ENCODE data around the gene RGL1. TPM values are rescaled to one million over a fixed set of nuclear protein-coding genes. Genes with fewer than 3 reads are reported as not detected.

The RGL1 gene
- total RNA-seq, 1 experiment from 2014 or later: 34.5 TPM

GRCh38 chr1:183925947-183926346 is 121.0 kb downstream of the RGL1 start:
- no peaks in the 10 kb centered on the region for H3K9me3 Mint-ChIP-seq (ENCODE audit: unreplicated experiment)
- no peak for TF ChIP-seq CTCF (IDR thresholded peaks at IDR 0.05; ENCODE audit: insufficient read depth in 1 of 2, low read depth in 1 of 2, low read length in 1 of 2, severe bottlenecking in 1 of 2, unreplicated experiment in 1 of 2)
- H3K36me3 Mint-ChIP-seq (ENCODE audit: insufficient read depth, unreplicated experiment): peaks cover 61% of the 10 kb centered on the region
- peaks cover 18% of the 10 kb centered on the region for H3K4me1 Mint-ChIP-seq (ENCODE audit: low read depth, unreplicated experiment)
- Histone ChIP-seq H3K4me3 (ENCODE audit: low read depth, low read length) (no peak overlapping the region), H3K27me3 (replicated peaks; ENCODE audit: control insufficient read depth, insufficient read depth, low read length) (no peaks in the 10 kb centered on the region), H3K4me1 (peaks cover 27% of the 10 kb centered on the region), H3K9me3 (no peaks in the 10 kb centered on the region), H3K36me3 (ENCODE audit: control insufficient read depth, insufficient read depth, low read length) (peaks cover 1% of the 10 kb centered on the region; the same call in 1 of the 2 replicates)
- no TSS peak for BruUV-seq (replicated peaks)
- POLR2A ChIA-PET: interaction anchor here (0.7 to 1.1 kb wide), 2 partner anchors 44 to 125 kb away, joined by 3 to 7 read pairs; partner anchors contain the start of gene TSEN15
- H3K27ac Mint-ChIP-seq (ENCODE audit: unreplicated experiment): peak overlapping the region; percentile 86
- intact Hi-C loops (cut with micrococcal nuclease; ENCODE audit: unreplicated experiment): loop anchor here (1.0 to 5.0 kb wide), 5 partner anchors 33 to 296 kb away; partner anchors contain the start of gene COLGALT2
- CTCF ChIA-PET: interaction anchor here (1.8 kb wide), 1 partner anchor 10 kb away, joined by 7 read pairs; no protein-coding TSS in a partner anchor
- H3K27me3 Mint-ChIP-seq (ENCODE audit: insufficient read depth, unreplicated experiment): no peaks in the 10 kb centered on the region
- H3K4me3 Mint-ChIP-seq (ENCODE audit: unreplicated experiment): peak overlapping the region; percentile 61
- peak; percentile 64 to 77 for DNase-seq

- H3K9me3 Mint-ChIP-seq (ENCODE audit: unreplicated experiment): no peaks in the 10 kb centered on the region
- intact Hi-C loops (cut with micrococcal nuclease; ENCODE audit: unreplicated experiment): loop anchor here (1.0 to 5.0 kb wide), 6 partner anchors 34 to 295 kb away; partner anchors contain the start of genes COLGALT2 and TSEN15
- CTCF ChIA-PET: interaction anchor here (0.6 to 1.8 kb wide), 3 partner anchors 11 to 265 kb away, joined by 3 to 7 read pairs (median 4); no protein-coding TSS in a partner anchor
- no peak overlapping the region for H3K4me3 ChIP-seq (ENCODE audit: low read depth, low read length)
- no peak for TF ChIP-seq CTCF (IDR thresholded peaks at IDR 0.05; ENCODE audit: insufficient read depth in 1 of 2, low read depth in 1 of 2, low read length in 1 of 2, severe bottlenecking in 1 of 2, unreplicated experiment in 1 of 2)
- DNase-seq: peak in 1 of 2 experiments; percentile 40
- H3K36me3 ChIP-seq (ENCODE audit: control insufficient read depth, insufficient read depth, low read length): peaks cover 1% of the 10 kb centered on the region; the same call in 1 of the 2 replicates
- H3K27me3 ChIP-seq (replicated peaks; ENCODE audit: control insufficient read depth, insufficient read depth, low read length): no peaks in the 10 kb centered on the region
- POLR2A ChIA-PET: interaction anchor here (1.6 kb wide), 1 partner anchor 69 kb away, joined by 6 read pairs; no protein-coding TSS in a partner anchor
- peaks cover 23% of the 10 kb centered on the region for H3K4me1 Mint-ChIP-seq (ENCODE audit: low read depth, unreplicated experiment)
- H3K36me3 Mint-ChIP-seq (ENCODE audit: insufficient read depth, unreplicated experiment): peaks cover 64% of the 10 kb centered on the region
- H3K4me3 Mint-ChIP-seq (ENCODE audit: unreplicated experiment): peak overlapping the region; percentile 52
- H3K9me3 ChIP-seq: no peaks in the 10 kb centered on the region
- H3K27me3 Mint-ChIP-seq (ENCODE audit: insufficient read depth, unreplicated experiment): no peaks in the 10 kb centered on the region
- H3K27ac Mint-ChIP-seq (ENCODE audit: unreplicated experiment): peak overlapping the region; percentile 86
- peaks cover 27% of the 10 kb centered on the region for H3K4me1 ChIP-seq
- BruUV-seq (replicated peaks): no TSS peak
Observed at GRCh38 chr1:183926983-183927382, 122.1 kb downstream of the RGL1 start.

GRCh38 chr1:183931646-183932271 is 126.8 kb downstream of the RGL1 start:
- CTCF ChIA-PET: no interaction called here
- POLR2A ChIA-PET: no interaction called here
- H3K36me3 ChIP-seq (ENCODE audit: control insufficient read depth, insufficient read depth, low read length): no peaks in the 10 kb centered on the region
- H3K9me3 ChIP-seq: no peaks in the 10 kb centered on the region
- TF ChIP-seq CTCF (IDR thresholded peaks at IDR 0.05; ENCODE audit: insufficient read depth in 1 of 2, low read depth in 1 of 2, low read length in 1 of 2, severe bottlenecking in 1 of 2, unreplicated experiment in 1 of 2): no peak
- no peak overlapping the region for H3K4me3 ChIP-seq (ENCODE audit: low read depth, low read length)
- no peaks in the 10 kb centered on the region for H3K27me3 ChIP-seq (replicated peaks; ENCODE audit: control insufficient read depth, insufficient read depth, low read length)
- H3K9me3 Mint-ChIP-seq (ENCODE audit: unreplicated experiment): no peaks in the 10 kb centered on the region
- no peak overlapping the region for H3K27ac Mint-ChIP-seq (ENCODE audit: unreplicated experiment)
- peaks cover 16% of the 10 kb centered on the region for H3K4me1 ChIP-seq
- no TSS peak for BruUV-seq (replicated peaks)
- peaks cover 45% of the 10 kb centered on the region for H3K36me3 Mint-ChIP-seq (ENCODE audit: insufficient read depth, unreplicated experiment)
- no peak for DNase-seq
- intact Hi-C loops (cut with micrococcal nuclease; ENCODE audit: unreplicated experiment): no loop called here
- H3K4me3 Mint-ChIP-seq (ENCODE audit: unreplicated experiment): no peak overlapping the region
- H3K27me3 Mint-ChIP-seq (ENCODE audit: insufficient read depth, unreplicated experiment): no peaks in the 10 kb centered on the region
- H3K4me1 Mint-ChIP-seq (ENCODE audit: low read depth, unreplicated experiment): peaks cover 13% of the 10 kb centered on the region

Data from Caco-2 (cell line).